CD14-positive monocyte (primary cell): ENCODE results near the gene TRPV2. TPM values are rescaled to one million over a fixed set of nuclear protein-coding genes. Genes with fewer than 3 reads are reported as not detected.

Experiments used
- DNase-seq, 3 donors: peaks; one replicate each; pipeline ENCODE4 v3.0.0-alpha.2; 2011 to 2022
- H2AFZ ChIP-seq: 2 replicates; pipeline ENCODE4 v1.6.0; 2012; ENCODE audit warnings: mild to moderate bottlenecking, low read depth, low read length, inconsistent platforms; ENCODE audit not compliant: insufficient read depth, poor library complexity, severe bottlenecking
- H3K27ac ChIP-seq, 2 donors: 1 replicate in 1 of 2; 2 replicates in 1 of 2; pipeline ENCODE4 v1.5.1; 2012 to 2013; ENCODE audit warnings: low read length in 2 of 2, control low read depth in 1 of 2, inconsistent platforms in 1 of 2, low read depth in 1 of 2, mild to moderate bottlenecking in 1 of 2
- H3K27me3 ChIP-seq, 2 donors: one replicate each; pipeline versions ENCODE4 v1.6.0 to v1.6.1; 2011 to 2013; ENCODE audit warnings: low read length in 2 of 2; ENCODE audit not compliant: control insufficient read depth in 2 of 2, insufficient read depth in 2 of 2
- H3K36me3 ChIP-seq, 2 donors: replicated peaks in 1 of 2; 1 replicate in 1 of 2; 2 replicates in 1 of 2; pipeline versions ENCODE4 v1.5.1 to v1.6.1; 2012 to 2013; ENCODE audit warnings: low read length in 2 of 2, control low read depth in 1 of 2, inconsistent platforms in 1 of 2, mild to moderate bottlenecking in 1 of 2; ENCODE audit not compliant: insufficient read depth in 2 of 2, control insufficient read depth in 1 of 2
- H3K4me1 ChIP-seq, 2 donors: 1 replicate in 1 of 2; 2 replicates in 1 of 2; pipeline versions ENCODE4 v1.5.1 to v1.6.1; 2012 to 2013; ENCODE audit warnings: low read length in 2 of 2, control low read depth in 1 of 2, inconsistent platforms in 1 of 2, mild to moderate bottlenecking in 1 of 2, moderate library complexity in 1 of 2; ENCODE audit not compliant: insufficient read depth in 2 of 2, control insufficient read depth in 1 of 2
- H3K4me2 ChIP-seq: replicated peaks from 2 replicates; pipeline ENCODE3; 2012; ENCODE audit warnings: low read length, moderate library complexity, mild to moderate bottlenecking; ENCODE audit not compliant: poor library complexity, severe bottlenecking; ENCODE audit errors: extremely low read depth
- H3K4me3 ChIP-seq, 3 experiments: fragments of 200-600 bp in 1 of 3; sonication (generic) in 1 of 3; replicated peaks in 1 of 3; 1 replicate in 2 of 3; 2 replicates in 1 of 3; pipeline ENCODE4 v1.5.1; 2011 to 2013; ENCODE audit warnings: low read length in 3 of 3, mild to moderate bottlenecking in 3 of 3, control low read depth in 2 of 3, low read depth in 2 of 3, inconsistent platforms in 1 of 3, moderate library complexity in 1 of 3
- H3K79me2 ChIP-seq: 2 replicates; pipeline ENCODE4 v1.6.0; 2012; ENCODE audit warnings: mild to moderate bottlenecking, control low read depth, inconsistent platforms, low read length, moderate library complexity; ENCODE audit not compliant: insufficient read depth
- H3K9ac ChIP-seq: 2 replicates; pipeline ENCODE4 v1.6.0; 2017; ENCODE audit warnings: low read length, mild to moderate bottlenecking; ENCODE audit not compliant: insufficient read depth, poor library complexity, severe bottlenecking
- H3K9me3 ChIP-seq, 2 donors: replicated peaks in 1 of 2; 1 replicate in 1 of 2; 2 replicates in 1 of 2; pipeline versions ENCODE4 v1.5.1 to v1.6.1; 2012 to 2013; ENCODE audit warnings: low read length in 2 of 2, control low read depth in 1 of 2; ENCODE audit not compliant: control insufficient read depth in 1 of 2, insufficient read depth in 1 of 2
- H4K20me1 ChIP-seq: 2 replicates; pipeline ENCODE4 v1.6.0; 2012; ENCODE audit warnings: mild to moderate bottlenecking, low read length, control low read depth, moderate library complexity; ENCODE audit not compliant: insufficient read depth
- H3K27ac Mint-ChIP-seq, 7 donors: one replicate each; pipeline ENCODE4 v1.8.0; 2020; ENCODE audit warnings: mild to moderate bottlenecking in 7 of 7, mixed read lengths in 7 of 7, moderate library complexity in 6 of 7, inconsistent platforms in 2 of 7
- H3K27me3 Mint-ChIP-seq, 3 donors: one replicate each; pipeline ENCODE4 v1.8.0; 2021 to 2022; ENCODE audit warnings: low read depth in 3 of 3, mild to moderate bottlenecking in 3 of 3, mixed read lengths in 3 of 3, moderate library complexity in 3 of 3, inconsistent platforms in 1 of 3
- H3K36me3 Mint-ChIP-seq, 2 donors: one replicate each; pipeline ENCODE4 v1.8.0; 2020; ENCODE audit warnings: mixed read lengths in 2 of 2, inconsistent platforms in 1 of 2, mild to moderate bottlenecking in 1 of 2
- H3K4me1 Mint-ChIP-seq: one replicate; pipeline ENCODE4 v1.8.0; 2020; ENCODE audit warnings: mild to moderate bottlenecking, mixed read lengths
- H3K4me3 Mint-ChIP-seq, 2 donors: one replicate each; pipeline ENCODE4 v1.8.0; 2020; ENCODE audit warnings: mild to moderate bottlenecking in 2 of 2, mixed read lengths in 2 of 2, moderate library complexity in 1 of 2
- H3K9me3 Mint-ChIP-seq, 7 donors: one replicate each; pipeline ENCODE4 v1.8.0; 2020 to 2022; ENCODE audit warnings: mixed read lengths in 7 of 7, mild to moderate bottlenecking in 6 of 7, moderate library complexity in 6 of 7, inconsistent platforms in 2 of 7
- WGBS: methylation state at CpG from one replicate; pipeline ENCODE4 v1.1.5; 2013; ENCODE audit warnings: missing lambda C conversion rate; ENCODE audit not compliant: insufficient coverage; 5-methylcytosine and 5-hydroxymethylcytosine counted together
- intact Hi-C, 2 donors: fragments of 100-400 bp; cut with micrococcal nuclease; formaldehyde crosslinking; loops; one replicate each; pipeline versions ENCODE4 v1.15.0 to v1.15.1; 2023
- polyA plus RNA-seq, 3 donors: library from polyadenylated mRNA; depleted of rRNA in 1 of 3; unstranded in 2 of 3; stranded (reverse) in 1 of 3; fragments of 300-500 nt in 2 of 3; fragments of >200 nt in 1 of 3; fragmentation: Illumina TruSeq in 2 of 3; gene quantifications; 1 replicate in 2 of 3; 2 replicates in 1 of 3; pipeline ENCODE4 v1.2.3, GENCODE V29; 2012 to 2021
- TF ChIP-seq, protein P1 (sequence below): fragments of 200-600 bp; IDR thresholded peaks from one replicate; pipeline ENCODE4 v1.8.0; 2022; ENCODE audit warnings: antibody characterized with exemption, mild to moderate bottlenecking

TRPV2 gene
- polyA plus RNA-seq, 3 donors, result 51.4 to 66.3 (median 58.2) TPM

DNA sequence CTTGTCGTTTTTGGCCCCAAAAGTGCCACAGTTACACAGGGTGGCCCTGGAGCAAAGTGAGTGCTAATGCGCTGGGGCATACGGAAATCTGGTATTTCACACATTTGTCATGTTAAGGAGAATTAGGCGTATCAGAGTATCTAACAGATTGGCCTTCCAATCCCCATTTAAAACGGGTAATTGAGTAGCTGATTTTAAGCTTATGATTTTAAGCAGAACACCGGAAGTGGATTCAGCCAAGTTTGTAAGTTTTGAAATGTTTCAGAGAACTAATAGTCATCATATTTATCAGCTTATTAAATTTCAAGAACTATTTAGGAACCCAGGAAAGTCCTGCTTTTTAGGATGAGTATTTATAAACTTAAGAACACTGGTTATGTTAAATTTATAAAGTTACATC is 57.2 kb downstream of the TRPV2 start:
- H3K9ac ChIP-seq, result no peak overlapping the region
- intact Hi-C loops, result no loop called here
- H3K27ac Mint-ChIP-seq, result no peak overlapping the region

DNA sequence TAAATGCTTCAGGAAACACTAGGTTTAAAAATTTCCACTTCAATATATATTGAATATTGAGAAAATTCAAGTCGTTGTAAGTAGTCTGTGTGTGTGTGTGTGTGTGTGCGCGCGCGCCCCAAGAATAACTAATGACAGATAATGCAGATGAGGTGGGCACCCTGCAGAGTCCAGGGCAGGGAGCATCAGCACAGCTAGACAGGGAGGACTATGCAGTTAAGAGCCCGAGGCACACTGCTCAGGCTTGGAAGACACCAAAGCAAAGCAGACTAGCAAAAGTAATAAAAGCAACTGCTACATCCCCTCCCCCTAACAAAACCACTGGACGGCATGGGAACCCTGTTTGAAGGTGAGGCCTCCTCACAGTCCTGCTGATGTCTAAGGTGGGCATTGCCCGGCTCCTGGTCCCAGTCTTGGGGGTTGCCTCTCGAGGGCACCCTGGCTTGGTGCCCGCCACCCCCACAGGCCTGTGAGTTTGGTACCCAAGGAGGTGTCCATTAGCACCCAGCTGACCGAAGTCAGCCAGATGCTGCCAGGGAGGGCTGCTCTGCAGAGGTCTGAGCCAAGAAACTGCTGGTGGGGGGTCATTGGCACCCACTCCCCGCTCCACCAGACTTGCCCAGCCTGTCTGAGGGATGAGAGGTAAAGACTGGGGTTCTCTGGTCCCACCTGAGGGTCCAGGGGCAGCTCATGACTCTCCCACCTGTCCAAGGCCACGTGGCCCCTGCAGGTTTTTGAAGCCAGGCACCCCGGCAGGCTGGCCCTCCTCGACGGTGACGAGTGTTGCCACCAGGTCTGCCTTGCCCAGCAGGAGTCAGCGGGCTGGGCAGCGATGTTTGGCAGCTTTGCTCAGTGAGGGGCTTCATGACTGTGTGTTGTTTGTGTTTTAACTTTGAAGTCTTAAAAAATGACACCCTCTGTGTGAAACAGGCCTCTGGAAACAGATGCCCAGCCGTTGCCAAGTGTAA is 58.0 kb downstream of the TRPV2 start:
- no peaks in the 10 kb centered on the region for H3K4me1 ChIP-seq
- no peak overlapping the region for H3K9ac ChIP-seq
- H3K9me3 ChIP-seq, result no peaks in the 10 kb centered on the region
- no peaks in the 10 kb centered on the region for H4K20me1 ChIP-seq
- Mint-ChIP-seq H3K27ac (no peak overlapping the region), H3K36me3 (no peaks in the 10 kb centered on the region), H3K4me3 (no peak overlapping the region), H3K9me3 (no peaks in the 10 kb centered on the region), H3K4me1 (peaks cover 5% of the 10 kb centered on the region), H3K27me3 (peaks cover 0 to 6% (median 3%) of the 10 kb centered on the region in 3 donors)
- TF ChIP-seq, protein P1, sequence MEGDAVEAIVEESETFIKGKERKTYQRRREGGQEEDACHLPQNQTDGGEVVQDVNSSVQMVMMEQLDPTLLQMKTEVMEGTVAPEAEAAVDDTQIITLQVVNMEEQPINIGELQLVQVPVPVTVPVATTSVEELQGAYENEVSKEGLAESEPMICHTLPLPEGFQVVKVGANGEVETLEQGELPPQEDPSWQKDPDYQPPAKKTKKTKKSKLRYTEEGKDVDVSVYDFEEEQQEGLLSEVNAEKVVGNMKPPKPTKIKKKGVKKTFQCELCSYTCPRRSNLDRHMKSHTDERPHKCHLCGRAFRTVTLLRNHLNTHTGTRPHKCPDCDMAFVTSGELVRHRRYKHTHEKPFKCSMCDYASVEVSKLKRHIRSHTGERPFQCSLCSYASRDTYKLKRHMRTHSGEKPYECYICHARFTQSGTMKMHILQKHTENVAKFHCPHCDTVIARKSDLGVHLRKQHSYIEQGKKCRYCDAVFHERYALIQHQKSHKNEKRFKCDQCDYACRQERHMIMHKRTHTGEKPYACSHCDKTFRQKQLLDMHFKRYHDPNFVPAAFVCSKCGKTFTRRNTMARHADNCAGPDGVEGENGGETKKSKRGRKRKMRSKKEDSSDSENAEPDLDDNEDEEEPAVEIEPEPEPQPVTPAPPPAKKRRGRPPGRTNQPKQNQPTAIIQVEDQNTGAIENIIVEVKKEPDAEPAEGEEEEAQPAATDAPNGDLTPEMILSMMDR, result no peak
- H3K27ac ChIP-seq, result no peak overlapping the region
- no peaks in the 10 kb centered on the region for H3K79me2 ChIP-seq
- no peak overlapping the region for H3K4me3 ChIP-seq
- no peak for DNase-seq
- no peak overlapping the region for H2AFZ ChIP-seq
- no peak overlapping the region for H3K4me2 ChIP-seq
- 94% methylated on average over 13 of the region's 20 CpGs for WGBS
- H3K27me3 ChIP-seq, result no peaks in the 10 kb centered on the region
- no peaks in the 10 kb centered on the region for H3K36me3 ChIP-seq
- intact Hi-C loops, result no loop called here

More for the DNA sequence above, 57.2 kb downstream of the TRPV2 start:
- Histone ChIP-seq H4K20me1 (no peaks in the 10 kb centered on the region), H3K4me2 (no peak overlapping the region), H3K36me3 (no peaks in the 10 kb centered on the region), H3K4me1 (no peaks in the 10 kb centered on the region), H3K27me3 (no peaks in the 10 kb centered on the region), H3K9me3 (no peaks in the 10 kb centered on the region), H3K79me2 (no peaks in the 10 kb centered on the region), H3K4me3 (no peak overlapping the region), H2AFZ (no peak overlapping the region), H3K27ac (no peak overlapping the region)
- Mint-ChIP-seq H3K27me3 (peaks cover 0 to 6% (median 2%) of the 10 kb centered on the region in 3 donors), H3K9me3 (peaks cover 0 to 2% (median 0%) of the 10 kb centered on the region in 7 donors), H3K36me3 (no peaks in the 10 kb centered on the region), H3K4me1 (peaks cover 5% of the 10 kb centered on the region), H3K4me3 (peak overlapping the region in 1 of 2 donors; percentile 5)
- DNase-seq, result no peak
- TF ChIP-seq, protein P1, result no peak
- WGBS, result 100% methylated on average over 3 of the region's 6 CpGs
